ENCODE results near the gene SPIN1.

Gene SPIN1

GRCh38 chr9:88481933-88482332, 93.7 kb downstream of the SPIN1 start:
- ChIA-PET CTCF (interaction anchor here (1.0 to 1.3 kb wide), 3 partner anchors 8 to 11 kb away, joined by 3 to 4 read pairs (median 3); no protein-coding TSS in a partner anchor), POLR2A (no interaction called here)
- TF ChIP-seq CTCF (IDR thresholded peaks at IDR 0.05; ENCODE audit: control extremely low read depth, extremely low read depth, low read depth, missing control alignments) = no peak
- DNase-seq (ENCODE audit: extremely low spot score) = no peak

- CTCF ChIA-PET = no interaction called here
- DNase-seq (ENCODE audit: extremely low spot score) = no peak
- no peak for TF ChIP-seq CTCF (IDR thresholded peaks at IDR 0.05; ENCODE audit: control extremely low read depth, extremely low read depth, low read depth, missing control alignments)
- POLR2A ChIA-PET = no interaction called here
Observed at GRCh38 chr9:88488166-88488565, 99.9 kb downstream of the SPIN1 start.

DNA sequence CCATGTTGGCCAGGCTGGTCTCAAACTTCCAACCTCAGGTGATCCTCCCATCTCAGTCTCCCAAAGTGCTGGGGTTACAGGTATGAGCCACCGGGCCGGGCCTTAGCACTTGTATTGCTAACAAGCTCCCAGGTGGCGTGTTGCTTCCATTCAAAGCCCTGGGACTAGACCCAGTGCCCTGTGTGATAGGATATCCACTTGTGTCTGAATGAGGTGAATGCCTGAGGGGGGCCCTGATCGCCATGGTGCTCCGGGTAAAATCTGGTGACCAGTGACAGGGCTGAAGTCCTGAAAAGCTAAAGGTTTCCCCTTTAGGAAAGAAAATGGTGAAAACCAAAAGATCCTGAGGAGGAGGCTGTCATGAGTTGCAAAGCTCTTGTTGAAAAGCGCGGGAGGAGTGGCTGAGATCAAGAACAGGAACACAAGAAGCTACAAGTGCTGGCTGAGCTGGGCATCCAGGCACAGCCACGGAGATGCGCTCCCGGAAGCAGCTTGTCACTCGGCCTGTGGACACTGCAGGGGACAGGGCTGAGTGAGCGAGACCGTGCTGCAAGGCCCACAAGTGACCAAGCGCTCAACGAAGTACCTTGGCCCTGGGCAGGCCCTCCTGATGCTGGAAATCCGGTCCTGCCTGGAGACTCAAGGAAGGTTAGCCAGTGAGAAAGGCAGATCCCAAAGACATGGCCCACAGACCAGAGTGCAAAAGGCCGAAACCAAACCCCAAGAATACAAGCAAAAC, 106.9 kb downstream of the SPIN1 start:
- TF ChIP-seq CTCF (IDR thresholded peaks at IDR 0.05; ENCODE audit: control extremely low read depth, extremely low read depth, low read depth, missing control alignments) = no peak
- DNase-seq (ENCODE audit: extremely low spot score) = no peak
- ChIA-PET CTCF (interaction anchor here (1.0 kb wide), 1 partner anchor 8 kb away, joined by 3 read pairs; no protein-coding TSS in a partner anchor), POLR2A (no interaction called here)

GRCh38 chr9:88497224-88497623, 109.0 kb downstream of the SPIN1 start:
- CTCF ChIA-PET = no interaction called here

GRCh38 chr9:88498880-88499279, 110.6 kb downstream of the SPIN1 start:
- POLR2A ChIA-PET = no interaction called here
- no peak for DNase-seq (ENCODE audit: extremely low spot score)
- CTCF ChIA-PET = no interaction called here
- no peak for TF ChIP-seq CTCF (IDR thresholded peaks at IDR 0.05; ENCODE audit: control extremely low read depth, extremely low read depth, low read depth, missing control alignments)

More at GRCh38 chr9:88497224-88497623, 109.0 kb downstream of the SPIN1 start:
- no peak for TF ChIP-seq CTCF (IDR thresholded peaks at IDR 0.05; ENCODE audit: control extremely low read depth, extremely low read depth, low read depth, missing control alignments)
- POLR2A ChIA-PET = no interaction called here
- no peak for DNase-seq (ENCODE audit: extremely low spot score)

- POLR2A ChIA-PET = no interaction called here
- CTCF ChIA-PET = no interaction called here
- TF ChIP-seq CTCF (IDR thresholded peaks at IDR 0.05; ENCODE audit: control extremely low read depth, extremely low read depth, low read depth, missing control alignments) = no peak
- DNase-seq (ENCODE audit: extremely low spot score) = no peak
Observed at GRCh38 chr9:88501086-88501485, 112.8 kb downstream of the SPIN1 start.
